ENCODE measurements around the gene RETN. TPM values are rescaled to one million over a fixed set of nuclear protein-coding genes. Genes with fewer than 3 reads are reported as not detected.

Gene RETN
- total RNA-seq (2021; fragmentation: NEBNext Ultra II Directional; extraction: Animal tissue kit (Norgen Biotek cat#: 25700)) (not detected in 2 replicates), polyA plus RNA-seq (2011; rRNA removed) (not detected in 2 replicates), polyA minus RNA-seq (2011; rRNA and poly(A)+ RNA removed) (not detected in 2 replicates)
- polyA plus RNA-seq (2011; cell fraction: cytosol; rRNA removed) = not detected
- not detected for polyA plus RNA-seq (2011; cell fraction: nucleus; rRNA removed)
- not detected in 4 replicates for polyA plus RNA-seq (2012, experiment 1 of 2)
- polyA plus RNA-seq (2012, experiment 2 of 2) = not detected
- polyA plus RNA-seq (2013, experiment 1 of 2) = not detected
- not detected for polyA plus RNA-seq (2013, experiment 2 of 2)
- polyA minus RNA-seq (2011; cell fraction: cytosol; rRNA and poly(A)+ RNA removed) = not detected
- not detected for polyA minus RNA-seq (2011; cell fraction: nucleus; rRNA and poly(A)+ RNA removed)
- long read RNA-seq, experiment 1 = 0 reads
- long read RNA-seq, experiment 2 = 0 reads

DNA sequence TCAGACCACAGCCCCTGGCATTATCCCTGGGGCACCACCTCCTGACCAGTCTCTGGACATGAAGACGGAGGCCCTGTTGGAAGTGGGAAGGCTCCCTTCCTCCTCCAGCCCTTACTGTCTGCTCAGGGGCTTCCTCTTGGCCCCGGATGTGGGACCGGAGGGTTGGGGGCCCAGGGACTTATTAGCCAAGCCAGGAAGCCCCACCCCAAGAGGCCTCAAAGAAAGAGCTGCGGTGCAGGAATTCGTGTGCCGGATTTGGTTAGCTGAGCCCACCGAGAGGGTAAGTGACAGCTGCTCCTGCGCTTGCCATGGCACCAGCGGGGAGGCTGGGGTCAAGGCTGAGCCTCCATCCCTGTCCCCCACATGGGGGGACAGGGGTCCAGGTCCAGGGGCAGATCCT lies at the start of gene RETN:
Gene RETN (plus strand): TSS at position 208 of the 400 bp plus-strand sequence. CDS start 278 bp downstream, outside the sequence.
- Histone ChIP-seq H3K4me2 (ENCODE audit: insufficient read depth in 1 of 2, low read depth in 2 of 2, low read length in 2 of 2) (peak within 1 kb of the TSS; percentile 70 to 86), H3K56ac (replicated peaks; ENCODE audit: insufficient read length, low read depth, low read length) (no peak within 1 kb of the TSS), H3K27me3 (replicated peaks in 1 of 4; ENCODE audit: control insufficient read depth in 3 of 4, extremely low read depth in 1 of 4, insufficient read depth in 3 of 4, low read length in 3 of 4) (peaks cover 0 to 18% (median 11%) of the 10 kb centered on the region in 4 experiments; a peak in 4 of 7 replicates), H2BK15ac (ENCODE audit: low read length) (no peak within 1 kb of the TSS), H3K4ac (replicated peaks; ENCODE audit: insufficient read length, low read depth, low read length) (no peak within 1 kb of the TSS), H4K5ac (ENCODE audit: insufficient read length, low read depth, low read length) (no peak within 1 kb of the TSS), H3K14ac (ENCODE audit: insufficient read length) (no peak within 1 kb of the TSS), H3K27ac (ENCODE audit: low read depth, low read length) (no peak within 1 kb of the TSS), H3K4me3 (ENCODE audit: extremely low read depth in 1 of 4, insufficient read depth in 2 of 4, low read depth in 3 of 4, low read length in 4 of 4) (peak within 1 kb of the TSS in 3 of 4 experiments; percentile 15 to 70 (median 51); a peak in 5 of 8 replicates), H4K20me1 (replicated peaks in 1 of 2; ENCODE audit: control insufficient read depth in 1 of 2, insufficient read depth in 2 of 2, low read length in 2 of 2) (no peaks in the 10 kb centered on the region), H2BK20ac (ENCODE audit: low read length) (no peak within 1 kb of the TSS), H2AK5ac (ENCODE audit: low read depth, low read length) (no peak within 1 kb of the TSS), H4K8ac (ENCODE audit: extremely low read depth, insufficient read depth, low read length) (no peak within 1 kb of the TSS), H3K23ac (ENCODE audit: insufficient read length) (no peak within 1 kb of the TSS), H3K79me2 (ENCODE audit: control insufficient read depth in 1 of 2, insufficient read depth in 2 of 2, low read length in 2 of 2) (no peaks in the 10 kb centered on the region), H3K4me1 (replicated peaks in 1 of 4; ENCODE audit: control insufficient read depth in 3 of 4, insufficient read depth in 4 of 4, low read length in 3 of 4) (peaks cover 0 to 3% (median 1%) of the 10 kb centered on the region in 4 experiments; a peak in 1 of 7 replicates), H3K9me3 (ENCODE audit: insufficient read depth in 2 of 2, low read depth in 1 of 2, low read length in 1 of 2) (no peaks in the 10 kb centered on the region), H3K18ac (ENCODE audit: extremely low read depth, low read length) (no peak within 1 kb of the TSS), H3K23me2 (ENCODE audit: low read depth, low read length) (peaks cover 2% of the 10 kb centered on the region; the same call in 1 of the 2 replicates), H2BK120ac (replicated peaks; ENCODE audit: low read depth, low read length) (no peak within 1 kb of the TSS), H2BK12ac (ENCODE audit: low read depth, low read length) (no peak within 1 kb of the TSS), H4K91ac (replicated peaks; ENCODE audit: insufficient read length, low read length) (no peak within 1 kb of the TSS), H2BK5ac (ENCODE audit: low read depth, low read length) (no peak within 1 kb of the TSS), H2AFZ (ENCODE audit: low read length) (no peak within 1 kb of the TSS), H3K9ac (replicated peaks in 1 of 4; ENCODE audit: extremely low read depth in 1 of 4, low read depth in 3 of 4, low read length in 3 of 4) (no peak within 1 kb of the TSS), H3K79me1 (ENCODE audit: low read depth, low read length) (no peaks in the 10 kb centered on the region), H3K36me3 (ENCODE audit: control insufficient read depth in 2 of 4, insufficient read depth in 4 of 4, low read length in 3 of 4) (no peaks in the 10 kb centered on the region)
- DNase-seq (ENCODE audit: low read depth in 1 of 2, low spot score in 2 of 2) (no peak), FAIRE-seq (no peak)
- TF ChIP-seq SIX5 (IDR thresholded peaks at IDR 0.05; ENCODE audit: low read depth, low read length) = no peak
- TF ChIP-seq SIN3A (conservative IDR thresholded peaks at IDR 0.05 in 1 of 2, IDR thresholded peaks at IDR 0.05 in 1 of 2; ENCODE audit: low read depth in 1 of 2, low read length in 2 of 2) = no peak
- no peak for TF ChIP-seq POU5F1 (IDR thresholded peaks at IDR 0.05; ENCODE audit: low read depth, low read length)
- no peak for TF ChIP-seq JUND (IDR thresholded peaks at IDR 0.05; ENCODE audit: low read length)
- TF ChIP-seq EGR1 (IDR thresholded peaks at IDR 0.05; ENCODE audit: borderline replicate concordance, low read depth, low read length) = no peak
- no peak for TF ChIP-seq CHD1 (IDR thresholded peaks at IDR 0.05; ENCODE audit: low read depth, low read length)
- no peak for TF ChIP-seq HDAC6 (IDR thresholded peaks at IDR 0.05; ENCODE audit: low read depth, low read length)
- no peak for TF ChIP-seq SP1 (IDR thresholded peaks at IDR 0.05; ENCODE audit: low read depth, low read length)
- no peak for TF ChIP-seq PHF8 (conservative IDR thresholded peaks at IDR 0.05; ENCODE audit: low read depth, low read length)
- no peak for TF ChIP-seq BCL11A (IDR thresholded peaks at IDR 0.05; ENCODE audit: low read depth in 2 of 2, low read length in 2 of 2)
- TF ChIP-seq SP2 (IDR thresholded peaks at IDR 0.05; ENCODE audit: low read length) = no peak
- TF ChIP-seq POLR2A (IDR thresholded peaks at IDR 0.05; ENCODE audit: control extremely low read depth in 1 of 2, low read depth in 2 of 2, low read length in 2 of 2) = no peak
- no peak for TF ChIP-seq RNF2 (IDR thresholded peaks at IDR 0.05; ENCODE audit: borderline replicate concordance, low read depth, low read length, missing control alignments, poor library complexity, severe bottlenecking)
- ChIA-PET POLR2A (ENCODE audit: partially characterized antibody) (interaction anchor here (0.8 to 1.7 kb wide), 4 partner anchors 9 to 130 kb away, joined by 3 to 6 read pairs (median 4); partner anchors contain the start of gene TRAPPC5), CTCF (ENCODE audit: partially characterized antibody) (interaction anchor here (0.5 to 4.7 kb wide), 11 partner anchors 12 to 112 kb away, joined by 3 to 32 read pairs (median 4); partner anchors contain the start of gene TRAPPC5)
- WGBS, 2 experiments (ENCODE audit: extremely low coverage in 1 of 2, insufficient coverage in 1 of 2, insufficient read length in 1 of 2, insufficient replicate concordance in 2 of 2, low coverage in 1 of 2, low lambda C conversion rate in 2 of 2, missing lambda C conversion rate in 1 of 2) = 75% methylated on average over 7 of the region's 9 CpGs; no CpG with 5 or more reads in 1 of the 2 experiments

All from H1 (cell line).